ENCODE results near the gene TSPEAR. TPM values are rescaled to one million over a fixed set of nuclear protein-coding genes. Genes with fewer than 3 reads are reported as not detected.

TSPEAR gene
- total RNA-seq, 4 donors from 2014 or later: under 0.01 to 0.23 TPM; not detected in 2

DNA sequence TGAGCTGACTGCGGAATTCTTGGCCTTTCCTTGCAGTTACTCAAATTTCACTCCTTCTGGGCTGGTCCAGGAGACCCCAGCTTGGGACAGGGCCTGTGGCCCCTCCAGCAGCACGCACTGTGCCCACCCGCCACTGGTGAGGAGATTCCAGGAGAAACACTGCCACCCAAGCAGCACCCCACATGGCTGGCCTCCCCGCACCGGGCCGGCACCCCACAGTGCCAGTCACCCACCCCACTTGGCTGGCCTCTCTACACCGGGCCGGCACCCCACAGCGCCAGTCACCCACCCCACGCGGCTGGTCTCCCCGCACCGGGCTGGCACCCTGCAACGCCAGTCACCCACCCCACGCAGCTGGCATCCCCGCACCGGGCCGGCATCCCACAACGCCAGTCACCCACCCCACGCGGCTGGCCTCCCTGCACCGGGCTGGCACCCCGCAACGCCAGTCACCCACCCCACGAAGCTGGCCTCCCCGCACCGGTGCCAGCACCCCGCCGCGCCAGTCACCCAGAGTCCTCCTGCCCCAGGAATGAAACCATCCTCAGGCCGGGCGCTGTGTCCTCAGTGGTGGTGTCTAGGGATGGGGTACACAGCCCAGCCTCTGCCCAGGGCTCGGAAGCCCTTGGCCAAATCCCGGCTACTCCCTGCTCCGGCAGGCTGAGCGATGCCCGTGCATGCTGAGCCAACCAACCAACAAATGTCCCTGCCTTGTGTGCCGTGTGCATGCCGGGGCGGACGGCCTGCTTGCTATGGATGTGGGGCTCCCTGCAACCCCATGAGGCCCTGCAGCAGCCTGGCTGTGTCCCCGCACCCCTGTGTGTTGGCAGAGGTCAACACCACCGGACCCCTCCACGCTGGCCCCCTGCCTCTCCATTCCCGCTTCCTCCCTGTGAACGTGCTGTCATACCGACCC, 38.6 kb upstream of the TSPEAR start:
- Histone ChIP-seq H3K27ac (replicated peaks in 1 of 4) (no peak overlapping the region), H3K27me3 (peaks cover 0 to 43% (median 1%) of the 10 kb centered on the region in 4 donors), H3K36me3 (no peaks in the 10 kb centered on the region), H3K4me1 (no peaks in the 10 kb centered on the region), H3K4me3 (no peak overlapping the region), H3K9me3 (peaks cover 0 to 3% (median 0%) of the 10 kb centered on the region in 4 donors)
- TF ChIP-seq POLR2AphosphoS5 (IDR thresholded peaks at IDR 0.05): no peak
- no peak for TF ChIP-seq POLR2A (IDR thresholded peaks at IDR 0.05; ENCODE audit: low read depth)
- no peak for TF ChIP-seq EP300 (IDR thresholded peaks at IDR 0.05)
- TF ChIP-seq, protein P1, sequence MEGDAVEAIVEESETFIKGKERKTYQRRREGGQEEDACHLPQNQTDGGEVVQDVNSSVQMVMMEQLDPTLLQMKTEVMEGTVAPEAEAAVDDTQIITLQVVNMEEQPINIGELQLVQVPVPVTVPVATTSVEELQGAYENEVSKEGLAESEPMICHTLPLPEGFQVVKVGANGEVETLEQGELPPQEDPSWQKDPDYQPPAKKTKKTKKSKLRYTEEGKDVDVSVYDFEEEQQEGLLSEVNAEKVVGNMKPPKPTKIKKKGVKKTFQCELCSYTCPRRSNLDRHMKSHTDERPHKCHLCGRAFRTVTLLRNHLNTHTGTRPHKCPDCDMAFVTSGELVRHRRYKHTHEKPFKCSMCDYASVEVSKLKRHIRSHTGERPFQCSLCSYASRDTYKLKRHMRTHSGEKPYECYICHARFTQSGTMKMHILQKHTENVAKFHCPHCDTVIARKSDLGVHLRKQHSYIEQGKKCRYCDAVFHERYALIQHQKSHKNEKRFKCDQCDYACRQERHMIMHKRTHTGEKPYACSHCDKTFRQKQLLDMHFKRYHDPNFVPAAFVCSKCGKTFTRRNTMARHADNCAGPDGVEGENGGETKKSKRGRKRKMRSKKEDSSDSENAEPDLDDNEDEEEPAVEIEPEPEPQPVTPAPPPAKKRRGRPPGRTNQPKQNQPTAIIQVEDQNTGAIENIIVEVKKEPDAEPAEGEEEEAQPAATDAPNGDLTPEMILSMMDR (IDR thresholded peaks at IDR 0.05): no peak
- WGBS: 72% methylated on average over 19 of the region's 47 CpGs
- no peak for DNase-seq (ENCODE audit: extremely low spot score)
- intact Hi-C loops (cut with DNase I): no loop called here

DNA sequence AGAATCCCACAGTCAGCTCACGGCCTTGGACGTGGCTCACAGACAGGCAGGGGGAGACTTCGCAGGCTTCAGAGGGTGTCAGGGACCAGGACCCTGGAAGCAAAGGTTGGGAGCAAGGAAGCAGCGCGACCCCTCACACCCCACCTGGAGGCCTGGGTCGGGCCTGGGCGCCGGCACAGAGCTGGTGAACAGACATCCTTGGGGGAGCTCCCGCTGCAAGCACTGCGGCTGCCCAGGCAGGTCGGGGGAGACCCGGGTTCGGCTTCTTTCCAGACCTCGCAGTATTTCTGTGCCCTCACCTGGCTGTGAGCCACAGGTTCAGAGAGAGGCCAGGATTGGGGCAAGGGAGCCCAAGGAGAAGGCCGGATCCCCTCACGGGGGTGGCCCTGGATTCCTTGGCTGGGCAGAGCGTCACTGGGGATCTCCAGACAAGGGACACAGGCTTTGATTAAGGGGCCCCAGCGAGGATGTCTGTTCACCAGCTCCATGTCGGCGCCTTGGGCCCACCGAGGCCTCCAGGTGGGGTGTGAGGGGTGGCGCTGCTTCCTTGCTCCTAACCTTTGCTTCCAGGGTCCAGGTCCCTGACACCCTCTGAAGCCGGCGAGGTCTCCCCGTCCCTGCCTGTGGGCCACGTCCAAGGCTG, 37.9 kb upstream of the TSPEAR start:
- H3K4me3 ChIP-seq: no peak overlapping the region
- WGBS: 63% methylated on average over 25 of the region's 26 CpGs
- peaks cover 0 to 43% (median 1%) of the 10 kb centered on the region in 4 donors for H3K27me3 ChIP-seq
- H3K4me1 ChIP-seq: no peaks in the 10 kb centered on the region
- no peak for DNase-seq (ENCODE audit: extremely low spot score)
- TF ChIP-seq POLR2A (IDR thresholded peaks at IDR 0.05; ENCODE audit: low read depth): no peak
- TF ChIP-seq EP300 (IDR thresholded peaks at IDR 0.05): no peak
- TF ChIP-seq, protein P1 (IDR thresholded peaks at IDR 0.05): no peak
- TF ChIP-seq POLR2AphosphoS5 (IDR thresholded peaks at IDR 0.05): no peak
- H3K27ac ChIP-seq (replicated peaks in 1 of 4): no peak overlapping the region
- intact Hi-C loops (cut with DNase I): no loop called here
- no peaks in the 10 kb centered on the region for H3K9me3 ChIP-seq
- H3K36me3 ChIP-seq: no peaks in the 10 kb centered on the region

DNA sequence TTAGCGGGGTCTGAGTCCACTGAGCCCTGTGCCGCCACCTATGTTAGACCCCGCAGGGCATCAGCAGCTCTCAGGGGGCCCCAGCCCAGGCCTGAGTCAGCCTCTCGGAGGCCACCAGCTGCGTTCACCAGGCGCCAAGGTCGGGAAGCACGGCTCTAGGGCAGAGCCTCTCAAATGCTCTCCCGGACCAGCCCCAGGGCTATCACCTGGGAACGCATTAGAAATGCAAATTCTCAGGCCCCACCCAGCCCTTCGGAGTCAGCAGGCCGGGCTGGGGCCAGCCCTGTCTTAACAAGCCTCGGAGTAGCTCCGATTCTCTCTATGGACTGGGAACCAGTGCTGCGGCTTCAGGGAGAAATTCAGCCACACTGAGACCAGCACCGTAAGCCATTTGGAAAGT, 37.2 kb upstream of the TSPEAR start:
- Histone ChIP-seq H3K27ac (replicated peaks in 1 of 4) (no peak overlapping the region), H3K4me1 (no peaks in the 10 kb centered on the region), H3K36me3 (no peaks in the 10 kb centered on the region), H3K27me3 (peaks cover 0 to 43% (median 1%) of the 10 kb centered on the region in 4 donors), H3K9me3 (no peaks in the 10 kb centered on the region), H3K4me3 (no peak overlapping the region)
- intact Hi-C loops (cut with DNase I): no loop called here
- TF ChIP-seq POLR2A (IDR thresholded peaks at IDR 0.05; ENCODE audit: low read depth) (no peak), POLR2AphosphoS5 (IDR thresholded peaks at IDR 0.05) (no peak), EP300 (IDR thresholded peaks at IDR 0.05) (no peak)
- TF ChIP-seq, protein P1 (IDR thresholded peaks at IDR 0.05): no peak
- no peak for DNase-seq (ENCODE audit: extremely low spot score)
- WGBS: 68% methylated on average over 13 of the region's 16 CpGs

DNA sequence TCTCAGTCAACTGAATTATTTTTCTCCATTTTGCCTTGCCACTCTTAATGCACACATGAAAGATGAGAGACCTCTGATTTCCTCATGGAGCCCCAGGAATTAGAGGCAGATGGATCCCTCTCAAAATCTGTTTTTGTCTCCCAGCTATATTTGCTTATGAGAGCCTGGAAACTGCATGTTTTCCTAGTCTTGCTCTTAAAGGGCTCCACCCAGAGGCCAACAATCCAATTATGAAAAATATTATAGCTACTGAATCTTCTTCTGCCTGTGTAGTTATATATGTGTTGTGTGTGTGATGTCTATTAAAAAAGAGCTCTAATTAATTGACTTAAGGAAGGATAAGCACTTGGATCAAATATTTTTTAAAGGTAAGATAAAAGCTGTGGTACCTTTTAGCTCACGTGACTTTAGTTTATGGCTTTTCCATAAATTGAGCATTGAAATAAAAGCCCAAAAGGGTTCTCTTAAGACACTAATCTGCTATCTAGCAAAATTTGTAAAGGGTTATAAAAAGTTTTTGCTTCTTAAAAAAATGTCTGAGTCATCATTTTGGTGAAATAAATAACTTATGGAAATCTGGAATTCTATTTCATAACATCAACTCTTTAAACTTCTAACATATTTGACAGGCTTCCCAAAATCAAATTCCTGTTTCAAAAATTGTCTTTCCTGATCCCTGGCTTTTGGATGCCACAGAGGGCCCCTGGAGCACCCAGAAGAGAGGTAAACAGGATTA, 31.2 kb upstream of the TSPEAR start:
- TF ChIP-seq, protein P1 (IDR thresholded peaks at IDR 0.05): no peak
- TF ChIP-seq POLR2AphosphoS5 (IDR thresholded peaks at IDR 0.05) (no peak), POLR2A (IDR thresholded peaks at IDR 0.05; ENCODE audit: low read depth) (no peak), EP300 (IDR thresholded peaks at IDR 0.05) (no peak)
- intact Hi-C loops (cut with DNase I): no loop called here
- no peak for DNase-seq (ENCODE audit: extremely low spot score)
- 87% methylated on average over 1 of the region's 1 CpG for WGBS
- peaks cover 0 to 24% (median 16%) of the 10 kb centered on the region in 4 donors for H3K9me3 ChIP-seq
- H3K36me3 ChIP-seq: no peaks in the 10 kb centered on the region
- no peak overlapping the region for H3K27ac ChIP-seq (replicated peaks in 1 of 4)
- no peak overlapping the region for H3K4me3 ChIP-seq
- H3K27me3 ChIP-seq: no peaks in the 10 kb centered on the region
- no peaks in the 10 kb centered on the region for H3K4me1 ChIP-seq
